C1 segment of cervical spinal cord (tissue), 14 donors: ENCODE measurements around the gene GZMA.
"Not testable (repeated sequence)": the region's sequence is repeated elsewhere in the genome, so short reads cannot be mapped to it uniquely, and the experiment has no call there.

ENCODE experiments used
- DNase-seq, 14 donors: peaks; one replicate each; lab custom pipeline; 2025; lab: John Stamatoyannopoulos, UW

GZMA gene

GRCh38 chr5:55102348-55102747 lies at the start of gene GZMA:
TSS of gene GZMA (plus strand) at chr5:55102646. CDS start at chr5:55102683, 37 bp downstream.
- no peak for DNase-seq

- no peak for DNase-seq
These were observed 47.3 kb upstream of the GZMA start for GRCh38 chr5:55055183-55055582.

GRCh38 chr5:55062039-55062779 lies 40.2 kb upstream of the GZMA start:
- no peak for DNase-seq

GRCh38 chr5:55063220-55063863 lies 39.1 kb upstream of the GZMA start:
- DNase-seq: no peak

GRCh38 chr5:55063899-55064298 lies 38.5 kb upstream of the GZMA start:
- no peak for DNase-seq

- DNase-seq: no peak
These were observed 37.9 kb upstream of the GZMA start for GRCh38 chr5:55064523-55064922.

GRCh38 chr5:55066277-55066676 lies 36.2 kb upstream of the GZMA start:
- DNase-seq: no peak

GRCh38 chr5:55070968-55071367 lies 31.5 kb upstream of the GZMA start:
- no peak for DNase-seq

- DNase-seq: no peak
These were observed 31.0 kb upstream of the GZMA start for GRCh38 chr5:55071413-55071812.

- no peak for DNase-seq
These were observed 29.8 kb upstream of the GZMA start for GRCh38 chr5:55072666-55073065.

- no peak for DNase-seq
These were observed 29.2 kb upstream of the GZMA start for GRCh38 chr5:55073211-55073610.

- DNase-seq: no peak
These were observed 20.9 kb upstream of the GZMA start for GRCh38 chr5:55081541-55081940.

- not testable (repeated sequence) for DNase-seq
These were observed 13.1 kb upstream of the GZMA start for GRCh38 chr5:55089301-55089700.

GRCh38 chr5:55091011-55091410 lies 11.4 kb upstream of the GZMA start:
- not testable (repeated sequence) for DNase-seq

GRCh38 chr5:55096182-55096581 lies 6.3 kb upstream of the GZMA start:
- DNase-seq: no peak

GRCh38 chr5:55096861-55097260 lies 5.6 kb upstream of the GZMA start:
- DNase-seq: no peak

- not testable (repeated sequence) for DNase-seq
These were observed 1.3 kb upstream of the GZMA start for GRCh38 chr5:55101148-55101547.

GRCh38 chr5:55101556-55102276 lies 730 bp upstream of the GZMA start:
- DNase-seq: no peak

- DNase-seq: no peak
These were observed 1.8 kb downstream of the GZMA start for GRCh38 chr5:55104036-55104772.

- DNase-seq: no peak
These were observed 2.7 kb downstream of the GZMA start for GRCh38 chr5:55104946-55105701.

GRCh38 chr5:55105976-55106375 lies 3.5 kb downstream of the GZMA start:
- not testable (repeated sequence) for DNase-seq
